ENCODE data around the gene TBC1D4.
A peak's percentile ranks its signal among the peaks of the same experiment; 100 is the strongest.
"Not testable (repeated sequence)": the region's sequence is repeated elsewhere in the genome, so short reads cannot be mapped to it uniquely, and the experiment has no call there.

TBC1D4 gene

GRCh38 chr13:75454497-75454896 lies 27.5 kb downstream of the TBC1D4 start:
- DNase-seq (ENCODE audit: low read depth, low spot score): peak; percentile 43
- no peak overlapping the region for H3K27ac ChIP-seq

GRCh38 chr13:75452564-75452963 lies 29.4 kb downstream of the TBC1D4 start:
- no peak overlapping the region for H3K27ac ChIP-seq
- no peak for DNase-seq (ENCODE audit: low read depth, low spot score)

- H3K27ac ChIP-seq: no peak overlapping the region
- no peak for DNase-seq (ENCODE audit: low read depth, low spot score)
Observed at GRCh38 chr13:75447493-75447892, 34.5 kb downstream of the TBC1D4 start.

DNA sequence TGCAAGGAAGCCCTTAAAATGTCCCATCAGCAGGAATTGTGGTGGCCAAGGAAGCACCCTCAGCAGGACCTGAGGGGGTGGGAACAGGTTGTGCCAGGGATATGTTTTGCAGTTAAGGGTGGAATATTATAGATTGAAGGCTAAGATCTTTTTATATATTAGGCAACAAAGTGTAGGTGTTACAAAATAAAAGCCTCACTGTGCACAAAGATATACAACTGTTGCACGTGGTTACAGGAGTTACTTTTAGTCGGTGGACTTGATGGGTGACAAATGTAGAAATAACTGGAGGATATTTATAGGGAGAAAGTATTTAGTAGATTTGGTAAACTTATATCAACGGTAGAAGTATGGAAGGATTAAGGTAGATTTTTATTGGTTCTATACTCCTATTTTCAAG lies 35.1 kb downstream of the TBC1D4 start:
- DNase-seq (ENCODE audit: low read depth, low spot score): no peak
- no peak overlapping the region for H3K27ac ChIP-seq

DNA sequence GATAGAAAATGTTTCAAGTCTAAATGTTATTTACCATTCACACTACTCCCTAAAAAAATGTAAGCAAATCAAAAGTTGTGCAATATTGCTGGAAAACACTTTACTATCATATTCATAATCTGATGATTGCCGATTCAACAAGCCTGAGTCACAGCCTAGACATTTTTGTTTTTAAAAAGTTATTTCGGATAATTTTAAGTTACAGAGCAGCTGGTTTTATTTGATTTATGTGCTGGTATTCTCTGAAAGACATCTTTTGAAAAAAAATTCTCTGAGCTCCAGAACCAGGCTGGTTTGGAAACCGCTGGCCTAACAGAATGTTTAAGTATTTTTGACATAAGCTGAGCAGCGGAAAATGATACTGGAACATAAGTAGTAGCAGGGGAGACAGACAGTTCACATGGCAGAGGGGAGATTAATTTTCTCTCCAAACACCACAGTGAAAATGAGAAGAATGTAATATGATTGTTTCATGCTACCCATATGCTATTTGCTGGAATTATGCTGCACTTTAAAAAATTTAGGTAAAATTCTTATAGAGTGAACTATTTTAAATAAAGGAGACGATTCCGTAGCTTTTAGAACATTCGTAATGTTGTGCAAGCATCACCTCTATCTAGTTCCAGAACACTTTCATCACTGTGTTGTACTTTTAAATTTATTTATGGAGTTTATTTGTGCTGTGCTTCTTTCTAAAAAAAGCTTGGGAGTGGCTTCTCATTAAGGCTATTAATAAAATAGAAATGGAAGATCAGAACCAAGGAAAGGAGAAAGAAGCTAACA lies 36.1 kb downstream of the TBC1D4 start:
- DNase-seq (ENCODE audit: low read depth, low spot score): no peak

GRCh38 chr13:75444016-75444415 lies 38.0 kb downstream of the TBC1D4 start:
- DNase-seq (ENCODE audit: low read depth, low spot score): no peak
- no peak overlapping the region for H3K27ac ChIP-seq

More for the DNA sequence above, 36.1 kb downstream of the TBC1D4 start:
- no peak overlapping the region for H3K27ac ChIP-seq

DNA sequence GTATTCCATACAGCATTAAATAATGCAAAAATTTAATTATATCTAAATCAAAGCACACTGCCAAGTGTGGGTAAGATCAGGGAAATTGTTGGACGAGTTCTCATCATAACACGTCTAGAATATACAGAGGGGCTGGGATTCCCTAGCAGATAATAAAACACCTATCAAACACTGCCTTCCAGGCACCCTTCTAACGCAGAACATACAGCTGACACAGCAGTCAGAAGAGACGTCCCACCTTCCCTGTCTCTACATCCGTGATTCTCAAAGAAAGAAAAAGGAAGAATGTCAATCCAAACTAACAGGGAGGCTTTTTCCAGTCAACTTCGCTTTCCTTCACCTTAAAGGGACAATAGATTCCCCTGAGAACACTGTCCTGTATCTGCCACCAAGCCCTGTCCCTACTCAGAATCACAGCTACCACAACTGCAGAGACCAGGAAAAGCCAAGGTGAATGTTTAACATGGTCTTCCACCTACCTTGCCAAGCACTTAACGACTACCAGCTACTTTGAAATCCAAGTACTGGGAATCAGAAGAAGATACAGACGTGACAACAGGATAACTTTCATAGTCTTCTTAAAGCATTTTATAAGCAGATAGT lies 38.5 kb downstream of the TBC1D4 start:
- no peak overlapping the region for H3K27ac ChIP-seq

GRCh38 chr13:75442736-75443234 lies 39.2 kb downstream of the TBC1D4 start:
- no peak for DNase-seq (ENCODE audit: low read depth, low spot score)
- no peak overlapping the region for H3K27ac ChIP-seq

More for the DNA sequence above, 38.5 kb downstream of the TBC1D4 start:
- no peak for DNase-seq (ENCODE audit: low read depth, low spot score)

- DNase-seq (ENCODE audit: low read depth, low spot score): no peak
Observed at GRCh38 chr13:75440100-75440499, 41.9 kb downstream of the TBC1D4 start.

GRCh38 chr13:75437582-75438318 lies 44.2 kb downstream of the TBC1D4 start:
- no peak for DNase-seq (ENCODE audit: low read depth, low spot score)
- H3K27ac ChIP-seq: no peak overlapping the region

More at GRCh38 chr13:75440100-75440499, 41.9 kb downstream of the TBC1D4 start:
- no peak overlapping the region for H3K27ac ChIP-seq

- H3K27ac ChIP-seq; DNase-seq (ENCODE audit: low read depth, low spot score): not testable (repeated sequence)
Observed at GRCh38 chr13:75434126-75434525, 47.8 kb downstream of the TBC1D4 start.

- H3K27ac ChIP-seq: no peak overlapping the region
Observed at GRCh38 chr13:75432811-75433244, 49.1 kb downstream of the TBC1D4 start.

GRCh38 chr13:75432045-75432444 lies 49.9 kb downstream of the TBC1D4 start:
- H3K27ac ChIP-seq: no peak overlapping the region
- DNase-seq (ENCODE audit: low read depth, low spot score): no peak

More at GRCh38 chr13:75432811-75433244, 49.1 kb downstream of the TBC1D4 start:
- no peak for DNase-seq (ENCODE audit: low read depth, low spot score)

- DNase-seq (ENCODE audit: low read depth, low spot score): no peak
- no peak overlapping the region for H3K27ac ChIP-seq
Observed at GRCh38 chr13:75430436-75431209, 51.3 kb downstream of the TBC1D4 start.

GRCh38 chr13:75426421-75426820 lies 55.5 kb downstream of the TBC1D4 start:
- DNase-seq (ENCODE audit: low read depth, low spot score): peak; percentile 57
- no peak overlapping the region for H3K27ac ChIP-seq

DNA sequence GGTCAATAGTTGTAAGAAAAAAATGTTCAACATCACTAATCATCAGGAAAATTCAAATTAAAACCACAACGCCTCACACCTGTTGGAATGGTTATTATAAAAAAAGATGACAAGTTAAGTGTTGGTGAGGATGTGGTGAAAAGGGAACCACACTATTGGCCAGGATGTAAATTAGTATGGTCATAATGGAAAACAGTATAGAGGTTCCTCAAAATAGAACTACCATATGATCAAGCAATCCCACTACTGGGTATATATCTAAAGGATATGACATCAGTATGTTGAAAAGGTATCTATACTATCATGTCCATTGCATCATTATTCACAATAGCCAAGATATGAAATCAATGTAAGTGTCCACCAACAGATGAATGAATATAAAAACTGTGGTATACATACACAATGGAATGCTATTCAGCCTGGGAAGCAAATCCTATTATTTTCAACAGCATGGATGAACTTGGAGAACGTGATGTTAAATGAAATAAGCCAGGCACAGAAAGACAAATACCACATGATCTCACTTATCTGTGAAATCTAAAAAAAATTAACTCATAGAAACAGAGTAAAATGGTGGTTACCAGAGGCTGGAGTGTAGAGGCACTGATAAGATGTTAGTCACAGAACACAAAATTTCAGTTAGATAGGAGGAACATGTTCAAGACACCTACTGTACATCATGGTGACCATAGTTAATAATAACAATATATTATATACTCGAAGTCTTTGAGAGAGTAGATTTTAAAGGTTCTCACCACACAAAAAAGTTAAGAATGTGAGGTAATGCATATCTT lies 56.6 kb downstream of the TBC1D4 start:
- H3K27ac ChIP-seq: no peak overlapping the region
- no peak for DNase-seq (ENCODE audit: low read depth, low spot score)

DNA sequence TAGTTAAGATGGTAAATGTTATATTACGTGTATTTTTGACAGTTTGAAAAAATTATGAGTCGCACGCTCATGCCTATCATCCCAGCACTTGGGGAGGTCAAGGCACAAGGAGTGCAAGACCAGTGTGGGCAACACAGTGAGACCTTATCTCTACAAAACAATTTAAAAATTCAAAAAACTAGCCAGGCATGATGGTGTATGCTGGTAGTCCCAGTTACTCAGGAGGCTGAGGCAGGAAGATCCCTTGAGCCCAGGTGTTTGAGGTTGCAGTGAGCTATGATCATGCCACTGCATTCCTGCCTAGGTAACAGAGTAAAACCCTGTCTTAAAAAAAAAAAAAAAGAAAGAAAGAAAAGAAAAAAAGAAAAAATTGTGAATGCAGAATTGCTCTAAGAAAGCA lies 58.0 kb downstream of the TBC1D4 start:
- H3K27ac ChIP-seq: no peak overlapping the region
- DNase-seq (ENCODE audit: low read depth, low spot score): no peak

GRCh38 chr13:75422028-75422427 lies 59.9 kb downstream of the TBC1D4 start:
- no peak for DNase-seq (ENCODE audit: low read depth, low spot score)

GRCh38 chr13:75421133-75421532 lies 60.8 kb downstream of the TBC1D4 start:
- no peak overlapping the region for H3K27ac ChIP-seq
- DNase-seq (ENCODE audit: low read depth, low spot score): no peak

More at GRCh38 chr13:75422028-75422427, 59.9 kb downstream of the TBC1D4 start:
- H3K27ac ChIP-seq: no peak overlapping the region
